Hepatocyte (in vitro differentiated cells): Measurements from ENCODE around the gene SSR1. TPM values are rescaled to one million over a fixed set of nuclear protein-coding genes. Genes with fewer than 3 reads are reported as not detected.

Source experiments
- DNase-seq: peaks from one replicate; pipeline ENCODE4 v3.0.0-alpha.2; 2016; ENCODE audit warnings: low spot score
- H2AFZ ChIP-seq: fragments of 200-600 bp; sonication (generic); 2 replicates; pipeline ENCODE4 v1.6.0; 2016; ENCODE audit warnings: antibody characterized with exemption, mild to moderate bottlenecking
- H3K27ac ChIP-seq: fragments of 200-600 bp; sonication (generic); 2 replicates; pipeline ENCODE4 v1.5.1; 2016; ENCODE audit warnings: mild to moderate bottlenecking
- H3K27me3 ChIP-seq: fragments of 200-600 bp; sonication (generic); 2 replicates; pipeline ENCODE4 v1.6.1; 2016
- H3K36me3 ChIP-seq: fragments of 200-600 bp; sonication (generic); replicated peaks from 2 replicates; pipeline ENCODE4 v1.5.1; 2016; ENCODE audit warnings: low read depth; ENCODE audit not compliant: insufficient read depth
- H3K4me1 ChIP-seq: fragments of 200-600 bp; sonication (generic); 2 replicates; pipeline ENCODE4 v1.5.1; 2016; ENCODE audit warnings: mild to moderate bottlenecking, moderate library complexity; ENCODE audit not compliant: insufficient read depth
- H3K4me2 ChIP-seq: fragments of 200-600 bp; sonication (generic); 2 replicates; pipeline ENCODE4 v1.6.0; 2016
- H3K4me3 ChIP-seq: fragments of 200-600 bp; sonication (generic); 2 replicates; pipeline ENCODE4 v1.5.1; 2016; ENCODE audit warnings: mild to moderate bottlenecking
- H3K79me2 ChIP-seq: fragments of 200-600 bp; sonication (generic); 2 replicates; pipeline ENCODE4 v1.6.0; 2017; ENCODE audit warnings: mild to moderate bottlenecking
- H3K9me2 ChIP-seq: fragments of 200-600 bp; sonication (generic); replicated peaks from 2 replicates; pipeline ENCODE4 v1.6.0; 2017; ENCODE audit warnings: mild to moderate bottlenecking; ENCODE audit not compliant: insufficient read depth
- H3K9me3 ChIP-seq: fragments of 200-600 bp; sonication (generic); 2 replicates; pipeline ENCODE4 v1.5.1; 2016; ENCODE audit warnings: low read depth, mild to moderate bottlenecking
- H4K20me1 ChIP-seq: fragments of 200-600 bp; sonication (generic); 2 replicates; pipeline ENCODE4 v1.6.0; 2016; ENCODE audit warnings: mild to moderate bottlenecking; ENCODE audit not compliant: insufficient read depth, poor library complexity, severe bottlenecking
- EZH2 ChIP-seq: fragments of 200-600 bp; sonication (generic); IDR thresholded peaks from 2 replicates; pipeline ENCODE4 v1.6.1; 2016; ENCODE audit warnings: antibody characterized with exemption, mild to moderate bottlenecking, borderline replicate concordance
- EZH2phosphoT487 ChIP-seq: fragments of 200-600 bp; sonication (generic); IDR thresholded peaks from one replicate; pipeline ENCODE4 v1.6.1; 2018; ENCODE audit warnings: antibody characterized with exemption, mild to moderate bottlenecking, low read depth, moderate library complexity; ENCODE audit not compliant: unreplicated experiment, severe bottlenecking
- WGBS: methylation state at CpG from one replicate; pipeline ENCODE4 v1.1.6; 2016; ENCODE audit warnings: low lambda C conversion rate; ENCODE audit errors: missing lambda C conversion rate; 5-methylcytosine and 5-hydroxymethylcytosine counted together
- polyA plus RNA-seq: library from polyadenylated mRNA; unstranded; fragments of >200 nt; fragmentation: Nextera tagmentation; extraction: Ambion mirVana; gene quantifications from 2 replicates; pipeline ENCODE4 v1.2.1, GENCODE V29; 2016
- total RNA-seq: library from RNA; depleted of rRNA; stranded (reverse); fragments of >200 nt; gene quantifications from 2 replicates; pipeline ENCODE4 v1.2.3, GENCODE V29; 2014
- TF ChIP-seq, protein P1 (sequence below): fragments of 200-600 bp; sonication (generic); IDR thresholded peaks from 2 replicates; pipeline ENCODE4 v1.5.1; 2016; ENCODE audit warnings: antibody characterized with exemption, mild to moderate bottlenecking; ENCODE audit not compliant: poor library complexity

Gene SSR1
- total and polyA plus RNA-seq, 2 experiments from 2014 or later = 170 to 195 TPM

DNA sequence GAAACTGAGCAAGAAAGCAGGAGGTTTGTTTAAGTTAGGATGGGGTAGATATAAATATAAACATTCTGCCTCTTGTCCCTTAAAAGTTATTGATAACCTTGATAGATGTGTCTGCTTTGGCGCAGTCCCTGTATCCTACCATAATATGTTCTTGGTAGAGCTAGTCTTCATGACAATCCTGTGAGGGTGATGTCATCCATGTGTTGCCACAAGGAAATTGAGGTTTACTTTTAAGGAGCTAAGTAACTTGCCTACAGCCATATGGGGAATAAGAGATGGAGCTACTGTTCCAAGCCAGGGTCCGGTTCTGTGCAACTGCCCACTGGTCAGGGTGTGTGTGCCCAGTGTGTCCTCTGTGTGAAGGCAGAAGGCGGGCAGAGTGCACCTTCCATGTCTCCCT is 78.5 kb downstream of the SSR1 start:
- Histone ChIP-seq H3K36me3 (no peaks in the 10 kb centered on the region), H3K27ac (no peak overlapping the region), H2AFZ (no peak overlapping the region), H3K27me3 (no peaks in the 10 kb centered on the region), H3K4me3 (no peak overlapping the region), H3K4me1 (peaks cover 11% of the 10 kb centered on the region), H4K20me1 (peaks cover 7% of the 10 kb centered on the region), H3K4me2 (no peak overlapping the region), H3K79me2 (peaks cover 60% of the 10 kb centered on the region), H3K9me2 (no peaks in the 10 kb centered on the region), H3K9me3 (no peaks in the 10 kb centered on the region)
- 95% methylated on average over 3 of the region's 3 CpGs for WGBS
- DNase-seq = no peak
- TF ChIP-seq, protein P1, sequence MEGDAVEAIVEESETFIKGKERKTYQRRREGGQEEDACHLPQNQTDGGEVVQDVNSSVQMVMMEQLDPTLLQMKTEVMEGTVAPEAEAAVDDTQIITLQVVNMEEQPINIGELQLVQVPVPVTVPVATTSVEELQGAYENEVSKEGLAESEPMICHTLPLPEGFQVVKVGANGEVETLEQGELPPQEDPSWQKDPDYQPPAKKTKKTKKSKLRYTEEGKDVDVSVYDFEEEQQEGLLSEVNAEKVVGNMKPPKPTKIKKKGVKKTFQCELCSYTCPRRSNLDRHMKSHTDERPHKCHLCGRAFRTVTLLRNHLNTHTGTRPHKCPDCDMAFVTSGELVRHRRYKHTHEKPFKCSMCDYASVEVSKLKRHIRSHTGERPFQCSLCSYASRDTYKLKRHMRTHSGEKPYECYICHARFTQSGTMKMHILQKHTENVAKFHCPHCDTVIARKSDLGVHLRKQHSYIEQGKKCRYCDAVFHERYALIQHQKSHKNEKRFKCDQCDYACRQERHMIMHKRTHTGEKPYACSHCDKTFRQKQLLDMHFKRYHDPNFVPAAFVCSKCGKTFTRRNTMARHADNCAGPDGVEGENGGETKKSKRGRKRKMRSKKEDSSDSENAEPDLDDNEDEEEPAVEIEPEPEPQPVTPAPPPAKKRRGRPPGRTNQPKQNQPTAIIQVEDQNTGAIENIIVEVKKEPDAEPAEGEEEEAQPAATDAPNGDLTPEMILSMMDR = no peak
- no peak for TF ChIP-seq EZH2phosphoT487
- TF ChIP-seq EZH2 = no peak

DNA sequence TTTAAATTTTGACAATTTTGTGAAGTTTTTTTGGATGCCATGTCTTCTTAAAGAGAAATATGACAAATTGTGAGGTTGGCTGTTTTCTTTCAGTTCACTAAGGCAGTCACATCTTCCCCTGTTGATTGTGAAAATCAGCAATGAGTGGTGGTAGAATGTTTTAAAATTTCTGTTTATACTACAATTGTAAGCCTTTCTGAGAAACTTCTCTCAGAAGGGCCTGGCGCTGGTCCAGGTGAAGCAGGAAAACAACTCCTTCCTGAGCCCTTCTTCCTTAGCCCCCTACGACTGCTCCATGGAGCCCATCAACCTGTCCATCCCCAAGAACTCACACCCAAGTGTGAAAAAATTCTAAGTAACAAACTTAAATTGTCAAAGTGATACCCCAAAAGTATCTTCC is 80.6 kb downstream of the SSR1 start:
- Histone ChIP-seq H3K79me2 (peaks cover 47% of the 10 kb centered on the region), H3K9me2 (no peaks in the 10 kb centered on the region), H3K27me3 (no peaks in the 10 kb centered on the region), H3K9me3 (no peaks in the 10 kb centered on the region), H3K36me3 (no peaks in the 10 kb centered on the region), H3K4me2 (no peak overlapping the region), H3K4me3 (no peak overlapping the region), H3K4me1 (peaks cover 8% of the 10 kb centered on the region), H3K27ac (no peak overlapping the region), H2AFZ (no peak overlapping the region), H4K20me1 (peaks cover 7% of the 10 kb centered on the region)
- no peak for DNase-seq
- WGBS = 83% methylated on average over 2 of the region's 2 CpGs
- no peak for TF ChIP-seq EZH2phosphoT487
- TF ChIP-seq EZH2 = no peak
- TF ChIP-seq, protein P1 = no peak

DNA sequence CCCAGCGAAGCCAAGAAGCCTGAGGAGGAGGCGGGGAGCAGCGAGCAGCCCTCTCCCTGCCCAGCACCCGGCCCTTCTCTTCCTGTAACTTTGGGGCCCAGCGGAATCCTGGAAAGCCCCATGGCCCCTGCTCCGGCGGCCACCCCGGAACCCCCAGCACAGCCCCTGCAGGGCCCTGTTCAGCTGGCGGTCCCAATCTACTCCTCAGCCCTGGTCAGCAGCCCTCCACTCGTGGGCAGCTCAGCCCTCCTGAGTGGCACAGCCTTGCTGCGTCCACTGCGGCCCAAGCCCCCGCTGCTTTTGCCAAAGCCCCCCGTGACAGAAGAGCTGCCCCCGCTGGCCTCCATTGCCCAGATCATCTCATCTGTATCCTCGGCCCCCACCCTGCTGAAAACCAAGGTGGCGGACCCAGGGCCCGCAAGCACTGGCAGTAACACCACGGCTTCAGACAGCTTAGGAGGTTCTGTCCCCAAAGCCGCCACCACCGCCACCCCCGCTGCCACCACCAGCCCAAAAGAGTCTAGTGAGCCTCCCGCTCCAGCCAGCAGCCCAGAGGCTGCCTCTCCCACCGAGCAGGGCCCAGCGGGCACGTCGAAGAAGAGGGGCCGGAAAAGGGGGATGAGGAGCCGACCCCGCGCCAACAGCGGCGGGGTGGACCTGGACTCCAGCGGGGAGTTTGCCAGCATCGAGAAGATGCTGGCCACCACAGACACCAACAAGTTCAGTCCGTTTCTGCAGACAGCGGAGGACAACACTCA is 81.9 kb downstream of the SSR1 start:
- Histone ChIP-seq H3K27ac (no peak overlapping the region), H3K79me2 (peaks cover 37% of the 10 kb centered on the region), H3K9me3 (no peaks in the 10 kb centered on the region), H3K27me3 (no peaks in the 10 kb centered on the region), H4K20me1 (peaks cover 3% of the 10 kb centered on the region), H3K36me3 (no peaks in the 10 kb centered on the region), H3K4me3 (no peak overlapping the region), H3K4me1 (peaks cover 7% of the 10 kb centered on the region), H2AFZ (no peak overlapping the region), H3K4me2 (no peak overlapping the region), H3K9me2 (no peaks in the 10 kb centered on the region)
- TF ChIP-seq, protein P1 = no peak
- no peak for TF ChIP-seq EZH2phosphoT487
- DNase-seq = no peak
- 98% methylated on average over 32 of the region's 37 CpGs for WGBS

DNA sequence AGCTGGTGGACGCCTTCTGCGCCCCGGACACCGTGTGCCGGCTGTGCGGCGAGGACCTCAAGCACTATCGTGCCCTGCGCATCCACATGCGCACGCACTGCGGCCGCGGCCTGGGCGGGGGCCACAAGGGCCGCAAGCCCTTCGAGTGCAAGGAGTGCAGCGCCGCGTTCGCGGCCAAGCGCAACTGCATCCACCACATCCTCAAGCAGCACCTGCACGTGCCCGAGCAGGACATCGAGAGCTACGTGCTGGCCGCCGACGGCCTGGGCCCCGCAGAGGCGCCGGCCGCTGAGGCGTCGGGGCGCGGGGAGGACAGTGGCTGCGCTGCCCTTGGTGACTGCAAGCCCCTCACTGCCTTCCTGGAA is 82.7 kb downstream of the SSR1 start:
- Histone ChIP-seq H3K9me3 (no peaks in the 10 kb centered on the region), H3K36me3 (no peaks in the 10 kb centered on the region), H3K9me2 (no peaks in the 10 kb centered on the region), H3K4me2 (no peak overlapping the region), H3K27me3 (no peaks in the 10 kb centered on the region), H3K27ac (no peak overlapping the region), H3K4me1 (no peaks in the 10 kb centered on the region), H4K20me1 (peaks cover 3% of the 10 kb centered on the region), H2AFZ (no peak overlapping the region), H3K79me2 (peaks cover 29% of the 10 kb centered on the region), H3K4me3 (no peak overlapping the region)
- DNase-seq = no peak
- 97% methylated on average over 38 of the region's 39 CpGs for WGBS
- TF ChIP-seq EZH2phosphoT487 (no peak), EZH2 (no peak)
- TF ChIP-seq, protein P1 = no peak
